GM21423 (cell line): Measurements from ENCODE around the gene KIF3A.

ENCODE experiments used
- ATAC-seq: cut with Tn5 transposase; IDR thresholded peaks from one replicate; pipeline ENCODE4 v1.9.1; 2021; ENCODE audit warnings: mild to moderate bottlenecking, moderate library complexity; ENCODE audit not compliant: unreplicated experiment

KIF3A gene

GRCh38 chr5:132754111-132754510, 16.8 kb upstream of the KIF3A start:
- no peak for ATAC-seq

GRCh38 chr5:132753135-132753987, 16.0 kb upstream of the KIF3A start:
- no peak for ATAC-seq

- ATAC-seq, result no peak
Measured at GRCh38 chr5:132752581-132753125, 15.3 kb upstream of the KIF3A start.

GRCh38 chr5:132751971-132752580, 14.7 kb upstream of the KIF3A start:
- ATAC-seq, result no peak

GRCh38 chr5:132751444-132751843, 14.1 kb upstream of the KIF3A start:
- peak; percentile 36 for ATAC-seq

GRCh38 chr5:132750471-132751230, 13.3 kb upstream of the KIF3A start:
- peak; percentile 39 for ATAC-seq

- ATAC-seq, result no peak
Measured at GRCh38 chr5:132749506-132749905, 12.2 kb upstream of the KIF3A start.

- no peak for ATAC-seq
Measured at GRCh38 chr5:132748522-132749000, 11.2 kb upstream of the KIF3A start.

- no peak for ATAC-seq
Measured at GRCh38 chr5:132747616-132748440, 10.5 kb upstream of the KIF3A start.

- ATAC-seq, result no peak
Measured at GRCh38 chr5:132746954-132747615, 9.7 kb upstream of the KIF3A start, which contains the start of gene CCNI2. TSS of gene CCNI2 (plus strand) at chr5:132747426. CDS start at chr5:132747496, 70 bp downstream.

- ATAC-seq, result no peak
Measured at GRCh38 chr5:132746592-132746953, 9.2 kb upstream of the KIF3A start.

GRCh38 chr5:132744659-132745058, 7.3 kb upstream of the KIF3A start:
- no peak for ATAC-seq

GRCh38 chr5:132742626-132743025, 5.3 kb upstream of the KIF3A start:
- ATAC-seq, result no peak

GRCh38 chr5:132742158-132742557, 4.8 kb upstream of the KIF3A start:
- no peak for ATAC-seq

GRCh38 chr5:132739232-132739631, 1.9 kb upstream of the KIF3A start:
- ATAC-seq, result no peak

- no peak for ATAC-seq
Measured at GRCh38 chr5:132737982-132738681, 786 bp upstream of the KIF3A start.

GRCh38 chr5:132734687-132735086, 2.7 kb downstream of the KIF3A start:
- ATAC-seq, result no peak

- no peak for ATAC-seq
Measured at GRCh38 chr5:132733499-132734148, 3.7 kb downstream of the KIF3A start.

- ATAC-seq, result no peak
Measured at GRCh38 chr5:132729896-132730295, 7.5 kb downstream of the KIF3A start.
